KBM-7 (cell line): ENCODE measurements around the gene ZNF561.
"Not testable (repeated sequence)": the region's sequence is repeated elsewhere in the genome, so short reads cannot be mapped to it uniquely, and the experiment has no call there.

ENCODE experiments used
- DNase-seq: peaks from one replicate; pipeline ENCODE4 v3.0.0-alpha.2; 2015
- in situ Hi-C: fragments of 300-500 bp; cut with MboI; formaldehyde crosslinking; loops from 2 replicates; pipeline ENCODE4 v1.14.3; 2020; ENCODE audit warnings: low sequenced_read_pairs, low pct_unique_long_range_greater_than_20kb, mixed read lengths

ZNF561 gene

GRCh38 chr19:9584073-9584833 is 36.8 kb downstream of the ZNF561 start, which contains the start of gene ZNF121:
Gene ZNF121, minus strand, starts transcription at chr19:9584504. Its CDS starts 16,407 bp downstream, at chr19:9568097.
- peak; percentile 92 for DNase-seq
- in situ Hi-C loops, result no loop called here

GRCh38 chr19:9582081-9582725 is 38.8 kb downstream of the ZNF561 start:
- DNase-seq, in situ Hi-C loops: not testable (repeated sequence)

GRCh38 chr19:9580728-9581127 is 40.3 kb downstream of the ZNF561 start:
- in situ Hi-C loops, result no loop called here
- no peak for DNase-seq

GRCh38 chr19:9570255-9570654 is 50.8 kb downstream of the ZNF561 start:
- no peak for DNase-seq
- in situ Hi-C loops, result no loop called here

- in situ Hi-C loops, result no loop called here
- DNase-seq, result no peak
These were observed 54.3 kb downstream of the ZNF561 start for GRCh38 chr19:9566729-9567128.

- peak; percentile 54 for DNase-seq
- in situ Hi-C loops, result no loop called here
These were observed 54.9 kb downstream of the ZNF561 start for GRCh38 chr19:9565900-9566705.
